Breast epithelium (tissue), 4 donors: ENCODE measurements around the gene HNRNPL. TPM values are rescaled to one million over a fixed set of nuclear protein-coding genes. Genes with fewer than 3 reads are reported as not detected.
A peak's percentile ranks its signal among the peaks of the same experiment; 100 is the strongest.

Experiments
- DNase-seq, 2 donors: peaks; one replicate each; pipeline ENCODE4 v3.0.0-alpha.2; 2019; ENCODE audit warnings: low spot score in 2 of 2
- H3K27ac ChIP-seq, 2 donors: fragments of 200-600 bp; sonication (generic) in 1 of 2; one replicate each; pipeline ENCODE4 v1.5.1; 2016 to 2019; ENCODE audit warnings: mild to moderate bottlenecking in 1 of 2
- H3K27me3 ChIP-seq, 2 donors: fragments of 200-600 bp; sonication (generic) in 1 of 2; one replicate each; pipeline versions ENCODE4 v1.5.1 to v1.6.0; 2017 to 2019; ENCODE audit warnings: control low read depth in 1 of 2, mild to moderate bottlenecking in 1 of 2
- H3K36me3 ChIP-seq: fragments of 200-600 bp; one replicate; pipeline ENCODE4 v1.5.1; 2019
- H3K4me1 ChIP-seq, 2 donors: fragments of 200-600 bp; sonication (generic); one replicate each; pipeline ENCODE4 v1.5.1; 2016 to 2019; ENCODE audit warnings: control low read depth in 1 of 2
- H3K4me3 ChIP-seq, 3 donors: fragments of 200-600 bp; sonication (generic); 1 replicate in 2 of 3; 2 replicates in 1 of 3; pipeline ENCODE4 v1.5.1; 2016 to 2019; ENCODE audit warnings: mild to moderate bottlenecking in 3 of 3, moderate library complexity in 2 of 3
- H3K9me3 ChIP-seq, 2 donors: fragments of 200-600 bp; sonication (generic) in 1 of 2; one replicate each; pipeline ENCODE4 v1.5.1; 2016 to 2019; ENCODE audit warnings: control low read depth in 1 of 2
- CTCF ChIP-seq, 3 donors: fragments of 450-650 bp; IDR thresholded peaks; one replicate each; pipeline ENCODE4 v1.5.1; 2016 to 2017; ENCODE audit warnings: antibody characterized with exemption in 3 of 3, mild to moderate bottlenecking in 3 of 3, moderate library complexity in 3 of 3
- POLR2A ChIP-seq: fragments of 450-650 bp; IDR thresholded peaks from one replicate; pipeline ENCODE4 v1.6.1; 2016; ENCODE audit warnings: antibody characterized with exemption, mild to moderate bottlenecking, moderate library complexity
- POLR2AphosphoS5 ChIP-seq, 3 donors: sonication (generic); formaldehyde crosslinking; IDR thresholded peaks; one replicate each; pipeline ENCODE4 v1.6.1; 2017; ENCODE audit warnings: antibody characterized with exemption in 3 of 3
- intact Hi-C: fragments of 100-400 bp; cut with DNase I; formaldehyde crosslinking; loops from one replicate; pipeline ENCODE4 v1.15.1; 2023; ENCODE audit warnings: low total_unique reads
- total RNA-seq, 3 donors: library from RNA; depleted of rRNA; stranded (reverse); fragments of >200 nt; gene quantifications; one replicate each; pipeline ENCODE4 v1.1.0, GENCODE V29; 2016

The HNRNPL gene
- total RNA-seq, 3 donors from 2014 or later = 164 to 193 (median 168) TPM

GRCh38 chr19:38880882-38881609 is 31.3 kb upstream of the HNRNPL start:
- intact Hi-C loops = no loop called here
- TF ChIP-seq POLR2A = no peak
- TF ChIP-seq CTCF (IDR thresholded peaks at IDR 0.05) = no peak
- TF ChIP-seq POLR2AphosphoS5 (IDR thresholded peaks at IDR 0.05) = no peak
- Histone ChIP-seq H3K9me3 (no peaks in the 10 kb centered on the region), H3K27me3 (no peaks in the 10 kb centered on the region), H3K4me3 (no peak overlapping the region), H3K27ac (no peak overlapping the region), H3K36me3 (no peaks in the 10 kb centered on the region), H3K4me1 (no peaks in the 10 kb centered on the region)
- DNase-seq = no peak

DNA sequence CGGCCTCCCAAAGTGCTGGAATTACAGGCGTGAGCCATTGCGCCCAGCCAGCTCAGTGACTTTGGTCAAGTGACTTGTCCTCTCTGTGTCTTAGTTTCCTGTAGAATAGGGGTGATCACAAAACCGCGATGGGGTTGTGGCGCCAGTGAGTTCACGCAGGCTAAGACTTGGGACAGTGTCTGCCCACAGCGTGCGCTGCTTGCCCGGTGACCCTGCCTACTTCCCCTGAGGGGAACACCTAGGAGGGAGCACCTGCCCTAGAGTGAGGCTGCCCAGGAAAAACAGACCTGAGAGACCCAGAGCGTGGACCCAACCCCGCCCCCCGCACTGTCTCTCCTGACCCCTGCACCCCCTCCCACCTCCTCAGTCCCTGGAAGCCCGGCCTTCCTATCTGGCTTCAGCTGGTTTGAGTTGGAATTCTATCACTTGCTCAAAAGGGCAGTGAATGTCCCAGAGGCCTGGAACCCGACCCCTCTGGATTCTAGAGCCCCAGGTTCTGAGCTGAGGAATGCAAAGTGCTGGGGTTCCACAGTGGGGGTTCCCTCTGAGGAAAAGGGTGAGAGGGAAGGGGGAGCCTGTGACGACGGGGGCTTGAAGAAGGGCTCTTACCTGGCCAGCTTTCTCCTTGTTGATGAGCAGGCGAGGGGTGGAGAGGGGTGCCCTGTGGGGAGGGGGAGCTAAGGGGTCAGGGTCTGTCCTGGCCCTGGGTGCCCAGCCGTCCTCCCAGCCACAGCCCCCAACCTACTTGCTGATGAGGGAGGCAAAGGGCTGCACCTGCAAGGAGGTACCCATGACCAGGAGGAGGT is 30.5 kb upstream of the HNRNPL start:
- H3K4me1 ChIP-seq = no peaks in the 10 kb centered on the region
- H3K9me3 ChIP-seq = no peaks in the 10 kb centered on the region
- intact Hi-C loops = no loop called here
- TF ChIP-seq POLR2A = no peak
- TF ChIP-seq CTCF (IDR thresholded peaks at IDR 0.05) = no peak
- TF ChIP-seq POLR2AphosphoS5 (IDR thresholded peaks at IDR 0.05) = no peak
- no peaks in the 10 kb centered on the region for H3K36me3 ChIP-seq
- no peaks in the 10 kb centered on the region for H3K27me3 ChIP-seq
- no peak overlapping the region for H3K27ac ChIP-seq
- DNase-seq = no peak
- H3K4me3 ChIP-seq = no peak overlapping the region

GRCh38 chr19:38879400-38879751 is 29.6 kb upstream of the HNRNPL start:
- H3K4me1 ChIP-seq = no peaks in the 10 kb centered on the region
- no peak for DNase-seq
- no peak overlapping the region for H3K4me3 ChIP-seq
- no peaks in the 10 kb centered on the region for H3K9me3 ChIP-seq
- no peaks in the 10 kb centered on the region for H3K36me3 ChIP-seq
- H3K27me3 ChIP-seq = no peaks in the 10 kb centered on the region
- intact Hi-C loops = no loop called here
- TF ChIP-seq CTCF (IDR thresholded peaks at IDR 0.05) = no peak
- no peak overlapping the region for H3K27ac ChIP-seq

DNA sequence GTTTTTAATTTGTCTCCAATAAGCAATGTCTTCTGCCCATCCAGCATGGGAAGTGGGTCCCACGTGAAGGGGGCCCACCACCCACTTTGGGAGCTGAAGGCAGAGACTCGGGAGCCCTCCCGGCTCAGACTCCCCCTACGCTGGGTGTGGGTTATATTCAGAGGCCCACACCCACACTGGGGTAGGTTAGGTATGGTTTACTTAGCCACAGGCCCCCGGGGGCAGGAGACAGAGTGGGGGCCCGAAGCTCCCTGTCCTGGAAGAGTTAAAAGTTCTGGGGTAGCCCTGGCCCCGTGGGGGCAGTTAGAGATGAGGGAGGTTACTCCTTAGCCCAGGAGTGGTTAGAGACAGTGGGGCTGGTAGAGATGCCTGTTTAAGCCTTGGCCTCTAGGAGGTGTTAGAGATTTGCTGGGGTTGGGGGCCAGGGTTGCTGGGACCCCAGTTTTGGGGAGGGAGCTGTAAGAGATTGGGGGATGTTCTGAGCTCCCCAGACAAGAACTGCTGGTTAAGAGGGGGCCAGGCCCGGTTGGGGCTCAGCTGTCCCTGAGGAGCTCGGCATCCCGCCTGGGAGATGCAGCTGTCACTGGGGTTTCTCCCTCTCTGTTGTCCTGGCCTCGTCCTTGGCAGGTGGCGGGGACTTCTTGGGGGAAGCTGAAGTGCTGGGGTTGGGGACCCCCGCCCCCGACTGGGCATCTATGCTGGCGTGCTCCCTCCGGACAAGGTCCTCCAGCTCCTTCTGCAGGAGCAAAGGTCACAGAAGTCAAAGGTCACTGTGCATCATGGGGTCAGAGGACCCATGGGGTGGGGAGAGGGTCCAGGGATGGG is 29.0 kb upstream of the HNRNPL start:
- Histone ChIP-seq H3K4me3 (no peak overlapping the region), H3K27ac (peak overlapping the region; percentile 61 to 70), H3K9me3 (no peaks in the 10 kb centered on the region), H3K36me3 (no peaks in the 10 kb centered on the region), H3K27me3 (no peaks in the 10 kb centered on the region), H3K4me1 (no peaks in the 10 kb centered on the region)
- TF ChIP-seq POLR2A (no peak), CTCF (IDR thresholded peaks at IDR 0.05) (no peak), POLR2AphosphoS5 (IDR thresholded peaks at IDR 0.05) (no peak)
- intact Hi-C loops = no loop called here
- no peak for DNase-seq
